GF-D8 (cell line): ENCODE measurements around the gene WDR17.
A peak's percentile ranks its signal among the peaks of the same experiment; 100 is the strongest.
"Not testable (repeated sequence)": the region's sequence is repeated elsewhere in the genome, so short reads cannot be mapped to it uniquely, and the experiment has no call there.

ENCODE experiments used
- DNase-seq: peaks from one replicate; lab custom pipeline; 2025; lab: John Stamatoyannopoulos, UW

Gene WDR17

DNA sequence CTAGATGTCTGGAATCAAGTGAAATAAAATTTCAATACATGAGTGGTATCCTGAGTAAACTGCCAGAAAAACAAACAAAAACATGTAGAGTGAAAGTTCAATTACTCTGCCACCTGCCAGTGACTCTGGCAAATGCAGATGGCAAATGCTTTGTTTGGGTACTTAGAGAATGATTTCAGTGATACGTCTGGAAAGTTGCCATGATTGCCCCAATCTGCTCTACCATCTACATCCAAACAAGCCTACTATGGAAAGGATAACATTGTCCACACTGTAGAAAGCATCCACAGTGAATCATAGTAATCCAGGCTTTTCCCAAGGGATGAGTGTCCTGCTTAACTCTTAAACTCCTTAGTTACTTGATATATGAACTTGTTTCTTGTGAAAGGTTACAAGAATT lies 126.3 kb downstream of the WDR17 start:
- DNase-seq: no peak

DNA sequence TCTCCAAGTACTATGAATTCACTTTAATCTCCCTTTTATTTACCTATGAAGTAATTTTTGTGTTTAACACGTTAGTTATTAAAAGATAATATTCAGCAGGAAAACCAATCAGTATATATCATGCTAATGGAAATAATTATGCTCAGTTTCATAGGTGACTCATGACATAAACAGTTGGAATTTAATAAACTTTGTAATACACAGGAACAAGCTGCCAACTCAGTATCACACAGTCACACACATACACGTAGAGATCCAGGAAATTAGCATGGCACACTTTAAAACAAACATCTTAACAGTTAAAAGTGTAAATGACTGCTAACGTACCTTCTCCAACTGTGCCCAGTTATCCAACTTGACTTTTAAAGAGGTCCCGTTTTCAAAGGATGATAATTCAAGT lies 127.5 kb downstream of the WDR17 start:
- no peak for DNase-seq

DNA sequence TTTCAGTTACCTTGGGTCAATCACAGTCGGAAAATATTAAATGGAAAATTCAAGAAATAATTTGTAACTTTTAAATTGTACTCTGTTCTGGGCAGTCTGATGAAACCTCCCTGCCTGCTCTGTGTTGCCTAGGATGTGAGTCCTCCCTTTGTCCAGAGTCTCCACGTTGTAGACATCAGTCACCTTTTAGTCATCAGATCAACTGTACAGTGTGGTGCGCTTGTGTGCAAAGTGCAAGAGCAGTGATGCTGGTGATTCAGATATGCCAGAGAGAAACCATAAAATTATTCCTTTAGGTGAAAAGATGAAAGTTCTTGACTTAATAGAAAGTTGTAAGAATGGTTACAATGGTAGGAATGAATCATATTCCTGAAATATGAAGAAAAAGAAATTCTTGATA lies 128.3 kb downstream of the WDR17 start:
- DNase-seq: no peak

DNA sequence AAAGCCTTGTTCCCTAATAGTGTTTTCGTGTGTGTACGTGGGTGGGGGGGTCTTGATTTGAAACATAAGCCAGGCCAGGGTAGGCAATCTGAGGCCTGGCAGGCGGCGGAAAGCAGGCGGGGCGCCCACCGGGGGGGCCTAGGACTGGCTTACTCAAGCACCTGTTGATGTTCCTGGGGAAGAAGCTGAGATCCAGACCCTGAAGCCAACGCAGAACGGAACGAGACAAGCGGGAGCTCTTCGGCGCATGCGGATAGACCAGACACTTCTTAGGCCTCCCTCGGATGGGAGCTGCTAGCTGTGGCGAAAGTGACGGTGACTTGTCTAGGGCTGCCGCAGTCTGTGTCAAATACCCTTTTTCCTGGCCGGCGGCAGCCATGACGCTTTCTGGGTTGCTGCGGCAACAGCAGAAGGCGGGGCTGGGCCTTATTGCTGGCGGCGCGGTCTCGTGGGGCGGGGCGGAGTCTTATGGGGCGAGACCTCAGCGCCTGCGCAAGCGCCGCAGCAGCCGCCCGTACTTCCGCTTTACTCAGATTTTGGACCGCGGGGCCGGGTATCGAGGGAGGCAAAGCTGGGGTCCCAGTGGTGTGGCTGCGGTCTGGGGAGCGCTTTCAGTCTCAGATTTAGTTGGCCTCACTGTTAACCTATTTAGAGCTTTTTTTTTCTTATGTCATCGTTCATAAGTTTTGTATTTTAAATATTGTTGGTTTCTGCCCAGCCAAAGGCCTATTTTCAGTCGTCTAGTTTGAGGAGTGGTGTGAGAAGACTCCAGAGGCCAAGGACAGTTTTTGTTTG lies 129.7 kb downstream of the WDR17 start, which contains the start of gene SPATA4:
TSS of gene SPATA4 (minus strand) at position 402 of the 795 bp plus-strand sequence. CDS start at position 379, 23 bp downstream.
- DNase-seq: peak; percentile 41

DNA sequence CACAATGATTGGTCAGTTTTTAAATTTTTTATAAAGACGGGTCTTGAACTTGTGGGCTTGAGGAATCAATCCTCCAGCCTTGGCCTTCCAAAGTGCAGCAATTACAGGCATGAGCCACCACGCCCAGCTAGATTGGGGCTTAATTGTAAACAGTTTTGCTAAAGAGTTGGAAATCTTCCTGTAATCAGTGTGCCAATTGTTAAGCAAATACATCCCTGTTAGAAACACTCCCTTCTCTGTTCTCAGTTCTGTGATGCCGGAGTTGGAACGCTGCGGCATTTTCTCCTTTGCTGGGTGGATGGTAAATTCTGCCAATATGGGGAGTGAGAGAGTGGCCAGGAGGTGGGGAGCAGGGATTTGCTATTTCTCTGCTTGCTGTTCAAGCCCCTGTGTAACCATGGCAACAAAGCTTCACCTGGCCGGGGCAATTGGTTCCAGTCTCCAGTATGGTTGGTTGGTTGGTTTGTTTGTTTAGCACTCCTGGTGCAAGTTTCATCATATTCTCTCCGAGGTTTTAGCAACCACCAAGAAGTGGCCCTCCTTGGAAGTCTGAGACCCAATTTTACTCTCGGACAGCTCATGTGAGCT lies 132.8 kb downstream of the WDR17 start:
- no peak for DNase-seq

DNA sequence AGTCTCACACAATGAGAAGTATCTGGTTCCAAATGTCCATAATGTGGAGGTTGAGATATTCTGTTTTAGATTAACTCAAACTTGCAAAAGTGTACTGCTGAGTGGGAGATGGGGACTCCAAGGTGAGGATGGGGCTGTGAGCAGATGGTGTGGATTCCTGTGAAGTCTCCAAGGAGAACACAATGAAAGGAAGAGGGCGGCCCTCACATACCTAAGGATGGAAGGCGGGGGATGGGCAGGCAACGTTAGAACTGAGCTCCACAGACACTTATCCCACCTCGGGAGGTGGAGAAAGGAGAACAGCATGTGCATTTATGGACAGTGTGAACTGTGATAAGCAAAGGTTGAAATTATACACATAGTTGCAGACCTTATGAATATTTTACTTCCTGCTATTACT lies 139.7 kb downstream of the WDR17 start:
- DNase-seq: no peak

DNA sequence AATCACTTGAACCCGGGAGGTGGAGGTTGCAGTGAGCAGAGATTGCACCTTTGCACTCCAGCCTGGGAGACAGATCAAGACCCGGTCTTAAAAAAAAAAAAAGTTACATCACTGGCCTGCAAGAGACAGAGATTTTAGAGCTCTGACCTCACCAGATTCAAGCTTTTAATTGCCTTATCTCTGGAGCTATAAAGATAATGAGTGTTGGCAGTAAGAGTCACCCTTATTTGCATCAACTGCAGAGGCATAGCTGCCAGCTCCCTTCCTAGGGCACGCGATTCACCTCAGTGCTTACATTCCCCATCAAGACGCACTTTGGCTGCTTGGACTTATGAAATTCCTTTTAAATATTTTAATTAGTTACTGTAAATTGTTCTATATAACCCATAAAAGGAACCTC lies 142.2 kb downstream of the WDR17 start:
- no peak for DNase-seq

DNA sequence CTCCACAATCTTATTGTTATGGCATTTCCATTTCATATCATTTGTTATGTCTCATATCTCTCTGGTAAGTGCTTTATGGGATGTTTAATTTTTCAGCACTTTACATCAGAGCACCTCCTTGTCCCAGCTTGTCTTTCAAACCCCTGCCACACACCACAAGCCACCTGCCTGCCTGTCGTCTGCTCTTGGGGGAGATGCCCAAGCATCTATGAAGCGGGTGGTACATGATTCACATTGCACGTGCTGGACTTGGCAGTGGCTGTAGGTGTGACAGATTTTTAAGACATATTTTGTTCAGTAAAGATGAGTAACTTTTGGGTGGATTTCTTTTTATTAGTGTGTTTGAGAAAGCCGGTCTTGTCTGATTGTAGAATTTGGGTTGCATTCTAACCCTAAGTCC lies 143.9 kb downstream of the WDR17 start:
- no peak for DNase-seq

DNA sequence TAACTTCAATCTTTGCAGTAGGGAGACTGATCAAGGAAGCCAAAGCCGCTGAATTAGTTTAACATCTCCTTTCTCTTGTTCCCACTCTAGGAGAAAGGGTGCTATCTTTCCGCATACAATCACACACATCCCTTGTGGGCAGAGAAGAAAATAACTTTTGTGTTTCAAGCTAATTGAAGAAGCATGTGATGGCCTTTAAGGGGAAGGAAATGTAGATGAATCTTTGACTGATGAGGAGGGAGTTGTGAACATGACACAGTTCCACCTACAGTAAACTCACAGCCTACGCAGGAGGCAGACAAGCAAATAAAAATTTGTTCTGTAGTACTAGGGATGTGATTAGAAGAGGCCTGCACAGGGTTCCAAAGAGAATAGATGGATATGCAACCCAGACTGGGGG lies 144.5 kb downstream of the WDR17 start:
- no peak for DNase-seq

DNA sequence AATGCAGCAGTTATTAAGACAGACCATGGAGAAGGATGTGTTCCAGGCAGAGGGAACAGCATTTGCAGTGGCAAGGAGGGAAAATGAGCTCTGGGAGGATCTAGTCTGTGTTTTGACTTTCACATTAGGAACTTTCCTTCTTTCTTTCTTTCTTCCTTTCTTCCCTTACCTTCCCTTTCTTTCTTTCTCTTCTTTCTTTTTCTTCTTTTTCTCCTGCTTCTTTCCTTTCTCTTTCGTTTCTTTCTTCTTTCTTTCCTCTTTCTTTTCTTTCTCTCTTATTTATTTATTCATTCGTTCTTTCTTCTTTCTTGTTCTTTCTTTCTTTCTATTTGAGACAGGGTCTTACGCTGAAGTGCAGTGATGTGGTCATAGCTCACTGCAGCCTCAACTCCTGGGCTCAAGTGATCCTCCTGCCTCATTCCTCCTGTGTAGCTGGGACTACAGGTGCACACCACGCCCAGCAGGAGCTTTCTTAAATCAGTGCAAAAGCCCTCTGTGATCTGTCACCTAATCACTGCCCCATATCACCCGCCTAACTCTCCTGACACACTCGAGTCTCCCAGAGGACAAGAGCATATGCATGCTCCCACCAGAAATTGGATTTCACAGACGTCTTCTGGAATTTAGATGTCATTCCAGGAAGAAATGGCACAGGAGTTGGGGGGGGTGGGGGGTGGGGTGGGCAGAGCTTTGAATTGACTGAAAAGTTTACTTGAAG lies 145.1 kb downstream of the WDR17 start:
- no peak for DNase-seq

DNA sequence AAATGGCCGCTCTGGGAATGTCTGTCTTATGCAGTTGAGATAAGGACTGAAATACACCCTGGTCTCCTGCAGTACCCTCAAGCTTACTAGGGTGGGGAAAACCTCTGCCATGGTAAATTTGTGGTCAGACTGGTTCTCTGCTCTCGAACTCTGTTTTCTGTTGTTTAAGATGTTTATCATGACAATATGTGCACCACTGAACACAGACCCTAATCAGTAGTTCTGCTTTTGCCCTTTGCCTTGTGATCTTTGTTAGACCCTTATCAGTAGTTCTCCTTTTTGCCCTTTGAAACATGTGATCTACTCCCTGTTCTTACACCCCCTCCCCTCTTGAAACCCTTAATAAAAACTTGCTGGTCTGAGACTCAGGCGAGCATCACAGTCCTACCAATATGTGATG lies 146.7 kb downstream of the WDR17 start:
- not testable (repeated sequence) for DNase-seq

DNA sequence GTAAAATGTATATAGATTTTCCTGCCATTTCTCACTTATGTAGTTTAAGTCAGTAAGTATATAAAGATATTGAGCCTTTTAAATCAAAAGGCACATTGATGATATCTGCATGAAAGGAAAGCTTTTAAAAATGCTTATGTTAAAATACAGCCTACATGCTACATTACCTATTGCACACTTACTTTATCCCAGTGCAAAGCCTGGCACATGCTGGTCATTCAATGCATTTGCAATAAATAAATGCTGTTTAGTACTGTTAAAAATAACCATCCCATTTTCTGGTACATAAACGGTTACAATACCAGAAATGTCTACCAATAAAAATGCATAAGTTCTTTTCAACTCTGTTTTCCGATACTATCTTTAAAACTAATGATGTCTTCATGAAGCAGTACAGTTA lies 151.9 kb downstream of the WDR17 start:
- DNase-seq: no peak

DNA sequence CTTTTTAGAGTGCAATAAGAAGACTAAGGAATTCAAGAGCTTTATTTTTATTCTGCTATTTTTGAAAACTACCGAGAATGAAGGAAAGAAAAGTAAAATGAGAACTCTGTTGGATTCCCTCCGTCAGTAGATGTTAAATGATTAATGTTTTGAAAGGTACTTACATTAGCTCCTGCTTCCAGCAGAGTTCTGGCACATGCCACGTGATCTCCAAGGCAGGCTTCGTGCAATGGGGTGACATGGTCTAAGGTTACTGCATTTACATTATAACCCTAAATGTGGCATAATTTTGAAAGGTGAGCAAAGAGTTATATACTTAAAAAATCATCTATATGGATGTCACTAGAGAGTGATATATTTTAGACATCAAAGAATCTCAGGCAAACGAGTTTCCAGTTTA lies 156.5 kb downstream of the WDR17 start:
- no peak for DNase-seq

DNA sequence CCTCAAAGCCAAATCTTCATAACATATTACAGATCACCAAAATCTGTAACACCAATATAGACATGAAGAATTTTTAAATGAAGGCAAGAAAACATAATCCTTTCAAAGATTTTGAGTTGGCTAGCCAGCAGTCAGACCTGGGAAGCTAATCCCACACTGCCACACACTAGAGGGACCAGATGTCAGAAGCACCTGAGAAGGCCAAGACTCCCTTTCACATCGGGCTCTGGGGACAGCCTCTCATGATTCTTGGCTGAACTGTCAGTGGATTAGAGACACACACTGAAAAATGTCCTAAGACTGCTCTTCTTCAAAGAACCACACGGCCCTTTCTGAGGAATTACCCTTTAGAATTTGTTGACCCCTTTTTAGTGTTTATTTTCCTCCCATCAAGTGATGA lies 157.9 kb downstream of the WDR17 start:
- no peak for DNase-seq

DNA sequence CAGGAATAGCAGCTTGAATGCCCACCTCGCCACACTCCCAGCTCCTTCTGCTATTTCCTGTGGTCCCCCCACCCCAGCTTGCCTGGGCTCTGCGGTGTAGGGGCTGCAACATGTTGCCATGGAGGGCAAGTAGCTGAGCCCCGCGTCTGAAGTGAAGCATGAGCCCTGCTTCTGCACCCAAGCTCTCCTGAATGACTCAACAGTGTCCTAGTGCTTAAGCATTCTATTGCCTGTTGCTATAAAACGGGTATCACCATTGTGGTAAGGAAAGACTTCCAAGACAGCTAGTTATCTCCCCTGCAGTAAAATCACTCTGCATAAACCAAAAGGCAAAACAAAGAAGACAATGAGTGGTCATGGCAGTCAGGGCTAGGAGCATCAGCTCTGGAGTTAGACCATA lies 161.1 kb downstream of the WDR17 start:
- no peak for DNase-seq

DNA sequence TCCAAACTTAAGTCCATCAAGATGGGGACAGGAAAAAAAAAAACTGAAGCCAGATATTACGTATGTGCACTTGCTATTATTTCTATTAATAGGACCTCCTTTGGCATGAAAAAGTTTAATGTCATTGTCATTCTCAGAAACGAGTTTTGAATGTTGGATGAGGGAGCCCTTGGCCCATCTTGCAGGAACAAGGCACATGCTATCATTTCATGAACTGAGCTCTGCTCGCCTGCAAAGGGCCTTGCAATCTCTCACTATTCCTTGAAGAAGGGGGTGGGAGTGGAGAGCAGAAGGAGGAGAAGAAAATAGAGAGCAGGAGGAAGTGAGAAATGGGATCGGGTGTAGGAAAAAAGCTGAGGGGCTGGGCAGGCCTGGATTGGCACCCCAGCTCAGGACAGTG lies 164.0 kb downstream of the WDR17 start:
- no peak for DNase-seq
